ENCODE results near the gene ACSF3. TPM values are rescaled to one million over a fixed set of nuclear protein-coding genes. Genes with fewer than 3 reads are reported as not detected.

The ACSF3 gene
- total and polyA plus RNA-seq, 2 donors (not counting 1 experiment from before 2014, with no cell fraction given) = 45.2 to 113 TPM

DNA sequence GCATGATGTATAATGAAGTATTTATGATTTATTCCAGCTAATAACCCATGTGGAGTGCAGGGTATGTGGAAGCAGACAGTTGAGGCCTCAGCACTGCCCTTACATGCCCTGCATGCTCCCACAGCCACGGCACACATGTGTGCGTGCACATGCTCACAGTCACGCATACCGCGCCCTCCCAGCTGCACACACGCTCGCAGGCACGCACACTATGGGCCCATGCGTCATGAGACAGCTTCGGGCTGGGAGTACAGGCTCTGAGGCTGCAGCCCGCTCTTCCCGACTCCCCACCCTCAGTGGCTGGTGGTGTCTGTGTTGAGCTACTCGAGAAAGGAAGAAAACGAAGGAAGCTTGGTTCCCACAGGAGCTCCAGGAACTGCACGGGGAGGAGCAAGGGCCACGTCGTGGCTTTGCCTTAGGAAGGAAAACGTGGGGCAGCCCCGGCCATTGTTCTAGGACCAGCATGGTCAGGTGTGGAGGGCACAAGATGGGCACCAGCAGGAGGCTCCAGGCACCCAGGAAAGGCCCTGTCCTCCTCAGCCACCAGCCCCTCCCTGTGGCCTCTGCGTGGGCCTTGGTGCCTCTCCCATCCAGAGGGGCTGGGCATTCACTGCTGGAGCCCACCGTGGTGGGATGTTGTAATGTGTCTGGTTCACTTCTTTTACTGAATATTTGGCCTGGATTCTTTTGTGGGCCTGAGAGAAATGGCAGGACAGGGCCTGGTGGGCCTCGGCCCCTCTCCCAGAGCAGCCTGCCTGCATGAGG lies 50.4 kb downstream of the ACSF3 start:
- Histone ChIP-seq H3K4me1 (ENCODE audit: control insufficient read depth in 2 of 2, insufficient read depth in 2 of 2, low read length in 2 of 2) (no peaks in the 10 kb centered on the region), H3K27ac (ENCODE audit: low read length in 2 of 2) (no peak overlapping the region), H3K36me3 (replicated peaks in 1 of 2; ENCODE audit: control extremely low read depth in 1 of 2, control insufficient read depth in 1 of 2, extremely low read depth in 1 of 2, insufficient read depth in 2 of 2, low read length in 1 of 2) (peaks cover 0 to 54% of the 10 kb centered on the region in 2 experiments), H3K79me2 (ENCODE audit: control insufficient read depth, insufficient read depth, low read length) (no peaks in the 10 kb centered on the region), H2AFZ (ENCODE audit: insufficient read depth, low read depth, low read length, poor library complexity, severe bottlenecking) (no peak overlapping the region), H4K20me1 (ENCODE audit: control insufficient read depth, insufficient read depth, low read length, poor library complexity, severe bottlenecking) (peaks cover 18% of the 10 kb centered on the region), H3K27me3 (replicated peaks in 1 of 4; ENCODE audit: control extremely low read depth in 1 of 4, control insufficient read depth in 3 of 4, insufficient read depth in 4 of 4, low read length in 3 of 4) (no peaks in the 10 kb centered on the region), H3K9me3 (ENCODE audit: control extremely low read depth in 1 of 3, control insufficient read depth in 2 of 3, insufficient read depth in 1 of 3, low read length in 2 of 3) (peaks cover 0 to 11% (median under 1%) of the 10 kb centered on the region in 3 donors), H3K4me3 (ENCODE audit: control extremely low read depth in 1 of 5, extremely low read depth in 1 of 5, insufficient read depth in 1 of 5, low read depth in 2 of 5, low read length in 4 of 5) (no peak overlapping the region), H3K4me2 (replicated peaks; ENCODE audit: low read depth, low read length, poor library complexity, severe bottlenecking) (no peak overlapping the region), H3K9ac (ENCODE audit: low read length) (no peak overlapping the region)
- POLR2A ChIA-PET = no interaction called here
- ATAC-seq (ENCODE audit: low read depth) (no peak), DNase-seq (no peak)
- H3K27me3 Mint-ChIP-seq = no peaks in the 10 kb centered on the region
- no peak for TF ChIP-seq EZH2 (IDR thresholded peaks at IDR 0.05; ENCODE audit: borderline replicate concordance, insufficient read depth, low read depth, low read length, poor library complexity, severe bottlenecking)
- TF ChIP-seq, protein P1, sequence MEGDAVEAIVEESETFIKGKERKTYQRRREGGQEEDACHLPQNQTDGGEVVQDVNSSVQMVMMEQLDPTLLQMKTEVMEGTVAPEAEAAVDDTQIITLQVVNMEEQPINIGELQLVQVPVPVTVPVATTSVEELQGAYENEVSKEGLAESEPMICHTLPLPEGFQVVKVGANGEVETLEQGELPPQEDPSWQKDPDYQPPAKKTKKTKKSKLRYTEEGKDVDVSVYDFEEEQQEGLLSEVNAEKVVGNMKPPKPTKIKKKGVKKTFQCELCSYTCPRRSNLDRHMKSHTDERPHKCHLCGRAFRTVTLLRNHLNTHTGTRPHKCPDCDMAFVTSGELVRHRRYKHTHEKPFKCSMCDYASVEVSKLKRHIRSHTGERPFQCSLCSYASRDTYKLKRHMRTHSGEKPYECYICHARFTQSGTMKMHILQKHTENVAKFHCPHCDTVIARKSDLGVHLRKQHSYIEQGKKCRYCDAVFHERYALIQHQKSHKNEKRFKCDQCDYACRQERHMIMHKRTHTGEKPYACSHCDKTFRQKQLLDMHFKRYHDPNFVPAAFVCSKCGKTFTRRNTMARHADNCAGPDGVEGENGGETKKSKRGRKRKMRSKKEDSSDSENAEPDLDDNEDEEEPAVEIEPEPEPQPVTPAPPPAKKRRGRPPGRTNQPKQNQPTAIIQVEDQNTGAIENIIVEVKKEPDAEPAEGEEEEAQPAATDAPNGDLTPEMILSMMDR (IDR thresholded peaks at IDR 0.05) = no peak
- no peak overlapping the region for H3K4me3 Mint-ChIP-seq
- H3K27ac Mint-ChIP-seq = no peak overlapping the region
- WGBS (ENCODE audit: insufficient coverage) = 94% methylated on average over 19 of the region's 22 CpGs
- CTCF ChIA-PET = no interaction called here
- no peaks in the 10 kb centered on the region for H3K4me1 Mint-ChIP-seq
- H3K9me3 Mint-ChIP-seq (ENCODE audit: insufficient read depth) = no peaks in the 10 kb centered on the region
- intact Hi-C loops (cut with micrococcal nuclease) = no loop called here

DNA sequence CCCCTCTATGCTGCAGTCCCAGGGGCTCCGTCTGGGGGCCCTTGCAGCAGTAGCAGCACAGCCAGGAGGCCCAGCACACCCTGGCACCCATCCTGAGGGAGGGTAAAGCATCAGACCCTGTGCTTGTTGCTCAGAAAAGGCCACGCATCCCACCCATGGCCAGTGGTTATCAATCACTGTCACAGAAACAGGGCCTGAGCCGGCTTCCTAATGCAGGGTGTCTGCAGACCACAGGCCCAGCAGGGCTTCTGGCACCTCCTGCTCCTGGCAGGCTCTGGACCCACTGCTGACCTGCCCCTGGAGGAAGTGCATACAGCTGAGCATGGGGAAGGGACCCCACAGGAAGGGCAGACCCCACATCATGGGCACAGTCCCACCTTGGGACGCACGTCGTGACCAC lies 51.0 kb downstream of the ACSF3 start:
- Histone ChIP-seq H3K9me3 (ENCODE audit: control extremely low read depth in 1 of 3, control insufficient read depth in 2 of 3, insufficient read depth in 1 of 3, low read length in 2 of 3) (peaks cover 0 to 17% (median 6%) of the 10 kb centered on the region in 3 donors), H3K36me3 (replicated peaks in 1 of 2; ENCODE audit: control extremely low read depth in 1 of 2, control insufficient read depth in 1 of 2, extremely low read depth in 1 of 2, insufficient read depth in 2 of 2, low read length in 1 of 2) (peaks cover 0 to 56% of the 10 kb centered on the region in 2 experiments), H4K20me1 (ENCODE audit: control insufficient read depth, insufficient read depth, low read length, poor library complexity, severe bottlenecking) (peaks cover 18% of the 10 kb centered on the region), H3K79me2 (ENCODE audit: control insufficient read depth, insufficient read depth, low read length) (no peaks in the 10 kb centered on the region), H3K27me3 (replicated peaks in 1 of 4; ENCODE audit: control extremely low read depth in 1 of 4, control insufficient read depth in 3 of 4, insufficient read depth in 4 of 4, low read length in 3 of 4) (no peaks in the 10 kb centered on the region), H3K4me3 (ENCODE audit: control extremely low read depth in 1 of 5, extremely low read depth in 1 of 5, insufficient read depth in 1 of 5, low read depth in 2 of 5, low read length in 4 of 5) (no peak overlapping the region), H3K4me2 (replicated peaks; ENCODE audit: low read depth, low read length, poor library complexity, severe bottlenecking) (no peak overlapping the region), H3K9ac (ENCODE audit: low read length) (no peak overlapping the region), H3K4me1 (ENCODE audit: control insufficient read depth in 2 of 2, insufficient read depth in 2 of 2, low read length in 2 of 2) (no peaks in the 10 kb centered on the region), H2AFZ (ENCODE audit: insufficient read depth, low read depth, low read length, poor library complexity, severe bottlenecking) (no peak overlapping the region), H3K27ac (ENCODE audit: low read length in 2 of 2) (no peak overlapping the region)
- Mint-ChIP-seq H3K27me3 (no peaks in the 10 kb centered on the region), H3K4me3 (no peak overlapping the region), H3K9me3 (ENCODE audit: insufficient read depth) (no peaks in the 10 kb centered on the region), H3K4me1 (no peaks in the 10 kb centered on the region), H3K27ac (no peak overlapping the region)
- TF ChIP-seq, protein P1 (IDR thresholded peaks at IDR 0.05) = no peak
- no peak for TF ChIP-seq EZH2 (IDR thresholded peaks at IDR 0.05; ENCODE audit: borderline replicate concordance, insufficient read depth, low read depth, low read length, poor library complexity, severe bottlenecking)
- intact Hi-C loops (cut with micrococcal nuclease) = no loop called here
- ChIA-PET CTCF (no interaction called here), POLR2A (no interaction called here)
- no peak for ATAC-seq (ENCODE audit: low read depth)
- WGBS (ENCODE audit: insufficient coverage) = 91% methylated on average over 6 of the region's 6 CpGs
- no peak for DNase-seq

Measured in B cell (primary cell).